Peyer's patch (tissue), 4 donors: ENCODE data around the gene FBXO28.

ENCODE experiments used
- CTCF ChIP-seq, 6 experiments: fragments of 450-650 bp in 4 of 6; fragments of 200-600 bp in 2 of 6; sonication (generic) in 1 of 6; IDR thresholded peaks; one replicate each; pipeline ENCODE4 v1.5.1; 2017 to 2019; ENCODE audit warnings: antibody characterized with exemption in 6 of 6, mild to moderate bottlenecking in 3 of 6, moderate library complexity in 1 of 6
- POLR2A ChIP-seq, 2 donors: fragments of 450-650 bp; IDR thresholded peaks; one replicate each; pipeline ENCODE4 v1.5.1; 2017; ENCODE audit warnings: antibody characterized with exemption in 2 of 2, mild to moderate bottlenecking in 2 of 2, moderate library complexity in 2 of 2

GRCh38 chr1:224159541-224159940 lies 45.6 kb downstream of the FBXO28 start:
- TF ChIP-seq CTCF (IDR thresholded peaks at IDR 0.05) (no peak), POLR2A (IDR thresholded peaks at IDR 0.05) (no peak)
